Chondrocyte (in vitro differentiated cells): Measurements from ENCODE around the gene MPP3. TPM values are rescaled to one million over a fixed set of nuclear protein-coding genes. Genes with fewer than 3 reads are reported as not detected.
"Not testable (repeated sequence)": the region's sequence is repeated elsewhere in the genome, so short reads cannot be mapped to it uniquely, and the experiment has no call there.

Experiments
- DNase-seq: peaks from one replicate; pipeline ENCODE4 v3.0.0; 2021; ENCODE audit warnings: mixed read lengths, low spot score
- H3K27ac Mint-ChIP-seq: one replicate; pipeline ENCODE4 v1.8.0; 2021; ENCODE audit warnings: mild to moderate bottlenecking, moderate library complexity, mixed read lengths; ENCODE audit not compliant: unreplicated experiment
- H3K27me3 Mint-ChIP-seq: 2 replicates; pipeline ENCODE4 v1.8.0; 2021; ENCODE audit warnings: low read depth, mixed read lengths
- H3K36me3 Mint-ChIP-seq: 2 replicates; pipeline ENCODE4 v1.8.0; 2021; ENCODE audit warnings: low read depth, mixed read lengths
- H3K4me1 Mint-ChIP-seq: 2 replicates; pipeline ENCODE4 v1.8.0; 2021; ENCODE audit warnings: low read depth, mild to moderate bottlenecking, mixed read lengths
- H3K4me3 Mint-ChIP-seq: one replicate; pipeline ENCODE4 v1.8.0; 2021; ENCODE audit warnings: mild to moderate bottlenecking, moderate library complexity, mixed read lengths; ENCODE audit not compliant: unreplicated experiment
- H3K9me3 Mint-ChIP-seq: 2 replicates; pipeline ENCODE4 v1.8.0; 2021; ENCODE audit warnings: low read depth, mixed read lengths
- total RNA-seq: library from RNA; stranded (reverse); gene quantifications from 3 replicates; pipeline ENCODE4 v1.2.1, GENCODE V29; 2021
- TF ChIP-seq, protein P1 (sequence below): fragments of 200-600 bp; sonication (generic); IDR thresholded peaks from 2 replicates; pipeline ENCODE4 v1.5.0; 2021; ENCODE audit warnings: antibody characterized with exemption, mild to moderate bottlenecking, moderate library complexity

The MPP3 gene
- total RNA-seq, 1 donor from 2014 or later = 14.4 TPM

- Mint-ChIP-seq H3K9me3 (no peaks in the 10 kb centered on the region), H3K27ac (no peak overlapping the region), H3K4me3 (no peak overlapping the region), H3K36me3 (peaks cover 27% of the 10 kb centered on the region), H3K27me3 (no peaks in the 10 kb centered on the region), H3K4me1 (peaks cover 4% of the 10 kb centered on the region)
- TF ChIP-seq, protein P1, sequence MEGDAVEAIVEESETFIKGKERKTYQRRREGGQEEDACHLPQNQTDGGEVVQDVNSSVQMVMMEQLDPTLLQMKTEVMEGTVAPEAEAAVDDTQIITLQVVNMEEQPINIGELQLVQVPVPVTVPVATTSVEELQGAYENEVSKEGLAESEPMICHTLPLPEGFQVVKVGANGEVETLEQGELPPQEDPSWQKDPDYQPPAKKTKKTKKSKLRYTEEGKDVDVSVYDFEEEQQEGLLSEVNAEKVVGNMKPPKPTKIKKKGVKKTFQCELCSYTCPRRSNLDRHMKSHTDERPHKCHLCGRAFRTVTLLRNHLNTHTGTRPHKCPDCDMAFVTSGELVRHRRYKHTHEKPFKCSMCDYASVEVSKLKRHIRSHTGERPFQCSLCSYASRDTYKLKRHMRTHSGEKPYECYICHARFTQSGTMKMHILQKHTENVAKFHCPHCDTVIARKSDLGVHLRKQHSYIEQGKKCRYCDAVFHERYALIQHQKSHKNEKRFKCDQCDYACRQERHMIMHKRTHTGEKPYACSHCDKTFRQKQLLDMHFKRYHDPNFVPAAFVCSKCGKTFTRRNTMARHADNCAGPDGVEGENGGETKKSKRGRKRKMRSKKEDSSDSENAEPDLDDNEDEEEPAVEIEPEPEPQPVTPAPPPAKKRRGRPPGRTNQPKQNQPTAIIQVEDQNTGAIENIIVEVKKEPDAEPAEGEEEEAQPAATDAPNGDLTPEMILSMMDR = no peak
- DNase-seq = no peak
These were observed 27.8 kb downstream of the MPP3 start for GRCh38 chr17:43805117-43805516.

- Mint-ChIP-seq H3K27ac (no peak overlapping the region), H3K36me3 (peaks cover 25% of the 10 kb centered on the region), H3K4me3 (no peak overlapping the region), H3K9me3 (no peaks in the 10 kb centered on the region), H3K27me3 (no peaks in the 10 kb centered on the region), H3K4me1 (peaks cover 4% of the 10 kb centered on the region)
- DNase-seq = no peak
- TF ChIP-seq, protein P1 = no peak
These were observed 29.2 kb downstream of the MPP3 start for GRCh38 chr17:43803758-43804157.

GRCh38 chr17:43801844-43802243 lies 31.1 kb downstream of the MPP3 start:
- Mint-ChIP-seq H3K4me3 (no peak overlapping the region), H3K27me3 (no peaks in the 10 kb centered on the region), H3K4me1 (no peaks in the 10 kb centered on the region), H3K36me3 (peaks cover 21% of the 10 kb centered on the region), H3K27ac (no peak overlapping the region), H3K9me3 (peaks cover 4% of the 10 kb centered on the region)
- DNase-seq = no peak
- TF ChIP-seq, protein P1 = no peak

- H3K36me3 Mint-ChIP-seq = peaks cover 21% of the 10 kb centered on the region
- no peak overlapping the region for H3K4me3 Mint-ChIP-seq
- H3K4me1 Mint-ChIP-seq = no peaks in the 10 kb centered on the region
- H3K27ac Mint-ChIP-seq = no peak overlapping the region
- peaks cover 12% of the 10 kb centered on the region for H3K9me3 Mint-ChIP-seq
- TF ChIP-seq, protein P1 = no peak
- no peak for DNase-seq
- H3K27me3 Mint-ChIP-seq = no peaks in the 10 kb centered on the region
These were observed 32.2 kb downstream of the MPP3 start for GRCh38 chr17:43800736-43801135.

DNA sequence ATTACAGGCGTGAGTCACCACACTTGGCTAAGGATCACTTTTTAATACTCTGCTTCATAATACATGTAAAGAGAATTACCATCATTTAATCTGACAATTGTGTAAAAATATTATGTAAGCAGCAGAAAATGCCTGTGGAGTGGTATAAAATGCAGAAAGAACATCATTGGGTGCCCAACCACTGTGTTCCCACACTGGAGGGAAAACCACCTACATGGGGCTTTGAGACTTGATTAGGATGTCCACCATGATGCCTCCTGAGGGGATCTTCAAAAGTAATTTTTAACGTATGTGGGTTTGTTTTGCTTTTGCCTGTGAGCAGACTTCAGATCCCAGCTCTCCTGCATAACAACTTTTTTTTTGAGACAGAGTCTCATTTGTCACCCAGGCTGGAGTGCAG lies 33.9 kb downstream of the MPP3 start:
- Mint-ChIP-seq H3K4me1 (no peaks in the 10 kb centered on the region), H3K4me3 (no peak overlapping the region), H3K36me3 (peaks cover 18% of the 10 kb centered on the region), H3K9me3 (peaks cover 23% of the 10 kb centered on the region), H3K27ac (no peak overlapping the region), H3K27me3 (no peaks in the 10 kb centered on the region)
- TF ChIP-seq, protein P1 = no peak
- DNase-seq = no peak

DNA sequence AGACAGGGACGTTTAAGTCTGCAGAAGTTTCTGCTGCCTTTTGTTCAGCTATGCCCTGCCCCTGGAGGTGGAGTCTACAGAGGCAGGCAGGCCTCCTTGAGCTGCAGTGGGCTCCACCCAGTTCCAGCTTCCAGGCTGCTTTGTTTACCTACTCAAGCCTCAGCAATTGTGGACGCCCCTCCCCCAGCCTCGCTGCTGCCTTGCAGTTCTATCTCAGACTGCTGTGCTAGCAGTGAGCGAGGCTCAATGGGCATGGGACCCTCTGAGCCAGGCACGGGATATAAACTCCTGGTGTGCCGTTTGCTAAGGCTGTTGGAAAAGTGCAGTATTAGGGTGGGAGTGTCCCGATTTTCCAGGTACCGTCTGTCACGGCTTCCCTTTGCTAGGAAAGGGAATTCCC lies 34.9 kb downstream of the MPP3 start:
- Mint-ChIP-seq H3K9me3 (peaks cover 29% of the 10 kb centered on the region), H3K36me3 (peaks cover 19% of the 10 kb centered on the region)
- H3K27me3 Mint-ChIP-seq, H3K4me3 Mint-ChIP-seq, H3K27ac Mint-ChIP-seq, DNase-seq, H3K4me1 Mint-ChIP-seq: not testable (repeated sequence)

DNA sequence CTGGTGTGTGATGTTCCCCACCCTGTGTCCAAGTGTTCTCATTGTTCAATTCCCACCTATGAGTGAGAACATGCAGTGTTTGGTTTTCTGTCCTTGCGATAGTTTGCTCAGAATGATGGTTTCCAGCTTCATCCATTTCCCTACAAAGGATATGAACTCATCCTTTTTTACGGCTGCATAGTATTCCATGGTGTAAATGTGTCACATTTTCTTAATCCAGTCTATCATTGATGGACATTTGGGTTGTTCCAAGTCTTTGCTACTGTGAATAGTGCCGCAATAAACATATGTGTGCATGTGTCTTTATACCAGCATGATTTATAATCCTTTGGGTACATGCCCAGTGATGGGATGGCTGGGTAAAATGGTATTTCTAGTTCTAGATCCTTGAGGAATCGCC lies 40.3 kb downstream of the MPP3 start:
- DNase-seq, H3K36me3 Mint-ChIP-seq, H3K27ac Mint-ChIP-seq, H3K4me3 Mint-ChIP-seq, H3K27me3 Mint-ChIP-seq, H3K4me1 Mint-ChIP-seq: not testable (repeated sequence)
- peaks cover 29% of the 10 kb centered on the region for H3K9me3 Mint-ChIP-seq
